Mammary epithelial cell (primary cell): ENCODE results near the gene SLCO3A1.

Experiments
- EZH2 ChIP-seq: IDR thresholded peaks from 2 replicates; pipeline ENCODE4 v1.6.1; 2012; ENCODE audit warnings: low read length, inconsistent platforms, borderline replicate concordance
- TF ChIP-seq, protein P1 (sequence below), 2 donors: IDR thresholded peaks in 1 of 2; conservative IDR thresholded peaks in 1 of 2; 2 replicates each; pipeline ENCODE4 v1.5.1; 2011 to 2012; ENCODE audit warnings: inconsistent platforms in 2 of 2, low read length in 2 of 2, mild to moderate bottlenecking in 2 of 2, control low read depth in 1 of 2, low read depth in 1 of 2; ENCODE audit not compliant: insufficient read depth in 1 of 2; ENCODE audit errors: extremely low read depth in 1 of 2

DNA sequence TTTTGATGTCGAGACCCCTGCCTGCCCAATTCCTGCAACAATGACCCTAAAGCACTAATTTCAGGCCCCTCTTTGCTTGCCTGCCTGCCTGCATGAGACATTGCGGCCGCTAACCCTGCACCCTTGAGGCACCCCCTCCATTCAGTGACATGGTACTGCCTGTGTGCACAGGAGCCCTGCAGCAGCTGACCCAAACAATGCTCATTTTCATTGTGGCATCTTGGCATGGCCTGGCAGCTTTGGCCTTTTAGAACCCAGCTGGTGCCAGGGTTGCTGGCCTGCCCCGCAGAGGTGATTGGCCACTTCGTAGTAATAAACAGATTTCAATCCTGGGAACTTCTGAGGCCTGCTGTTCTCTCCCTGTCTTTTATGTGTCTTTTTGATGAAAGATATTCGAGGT is 33.8 kb downstream of the SLCO3A1 start:
- TF ChIP-seq, protein P1, sequence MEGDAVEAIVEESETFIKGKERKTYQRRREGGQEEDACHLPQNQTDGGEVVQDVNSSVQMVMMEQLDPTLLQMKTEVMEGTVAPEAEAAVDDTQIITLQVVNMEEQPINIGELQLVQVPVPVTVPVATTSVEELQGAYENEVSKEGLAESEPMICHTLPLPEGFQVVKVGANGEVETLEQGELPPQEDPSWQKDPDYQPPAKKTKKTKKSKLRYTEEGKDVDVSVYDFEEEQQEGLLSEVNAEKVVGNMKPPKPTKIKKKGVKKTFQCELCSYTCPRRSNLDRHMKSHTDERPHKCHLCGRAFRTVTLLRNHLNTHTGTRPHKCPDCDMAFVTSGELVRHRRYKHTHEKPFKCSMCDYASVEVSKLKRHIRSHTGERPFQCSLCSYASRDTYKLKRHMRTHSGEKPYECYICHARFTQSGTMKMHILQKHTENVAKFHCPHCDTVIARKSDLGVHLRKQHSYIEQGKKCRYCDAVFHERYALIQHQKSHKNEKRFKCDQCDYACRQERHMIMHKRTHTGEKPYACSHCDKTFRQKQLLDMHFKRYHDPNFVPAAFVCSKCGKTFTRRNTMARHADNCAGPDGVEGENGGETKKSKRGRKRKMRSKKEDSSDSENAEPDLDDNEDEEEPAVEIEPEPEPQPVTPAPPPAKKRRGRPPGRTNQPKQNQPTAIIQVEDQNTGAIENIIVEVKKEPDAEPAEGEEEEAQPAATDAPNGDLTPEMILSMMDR (conservative IDR thresholded peaks at IDR 0.05 in 1 of 2, IDR thresholded peaks at IDR 0.05 in 1 of 2; ENCODE audit: extremely low read depth in 1 of 2, insufficient read depth in 1 of 2, low read depth in 1 of 2, low read length in 2 of 2), result no peak
- no peak for TF ChIP-seq EZH2
